ENCODE data around the gene CDC42BPB. TPM values are rescaled to one million over a fixed set of nuclear protein-coding genes. Genes with fewer than 3 reads are reported as not detected.

CDC42BPB gene
- total RNA-seq, 1 donor, result 118 TPM

- Histone ChIP-seq H3K79me2 (ENCODE audit: insufficient read depth, low read length) (no peaks in the 10 kb centered on the region), H3K27me3 (ENCODE audit: insufficient read depth, low read length) (peaks cover 28% of the 10 kb centered on the region), H2AFZ (ENCODE audit: low read length) (no peak overlapping the region), H3K36me3 (ENCODE audit: insufficient read depth, low read length) (no peaks in the 10 kb centered on the region), H3K4me3 (ENCODE audit: insufficient read depth, low read length) (no peak overlapping the region), H4K20me1 (ENCODE audit: insufficient read depth, low read length) (no peaks in the 10 kb centered on the region), H3K4me1 (ENCODE audit: insufficient read depth, low read length) (peaks cover 3% of the 10 kb centered on the region), H3K4me2 (ENCODE audit: insufficient read depth, low read length) (no peak overlapping the region), H3K9me3 (ENCODE audit: low read depth, low read length) (no peaks in the 10 kb centered on the region), H3K27ac (ENCODE audit: low read depth, low read length) (no peak overlapping the region)
- no peak for DNase-seq (ENCODE audit: insufficient read length, low spot score, missing footprints)
- TF ChIP-seq CTCF (IDR thresholded peaks at IDR 0.05; ENCODE audit: extremely low read depth, low read depth, low read length), result no peak
Measured at GRCh38 chr14:103104389-103104653, 47.0 kb upstream of the CDC42BPB start.

GRCh38 chr14:103103461-103104388 is 46.4 kb upstream of the CDC42BPB start:
- H4K20me1 ChIP-seq (ENCODE audit: insufficient read depth, low read length), result no peaks in the 10 kb centered on the region
- no peak overlapping the region for H2AFZ ChIP-seq (ENCODE audit: low read length)
- no peak overlapping the region for H3K27ac ChIP-seq (ENCODE audit: low read depth, low read length)
- no peak overlapping the region for H3K4me3 ChIP-seq (ENCODE audit: insufficient read depth, low read length)
- peak overlapping the region; percentile 58 for H3K4me2 ChIP-seq (ENCODE audit: insufficient read depth, low read length)
- H3K79me2 ChIP-seq (ENCODE audit: insufficient read depth, low read length), result no peaks in the 10 kb centered on the region
- peaks cover 3% of the 10 kb centered on the region for H3K4me1 ChIP-seq (ENCODE audit: insufficient read depth, low read length)
- no peaks in the 10 kb centered on the region for H3K36me3 ChIP-seq (ENCODE audit: insufficient read depth, low read length)
- DNase-seq (ENCODE audit: insufficient read length, low spot score, missing footprints), result peak; percentile 95
- H3K27me3 ChIP-seq (ENCODE audit: insufficient read depth, low read length), result peaks cover 28% of the 10 kb centered on the region
- H3K9me3 ChIP-seq (ENCODE audit: low read depth, low read length), result no peaks in the 10 kb centered on the region
- no peak for TF ChIP-seq CTCF (IDR thresholded peaks at IDR 0.05; ENCODE audit: extremely low read depth, low read depth, low read length)

- no peaks in the 10 kb centered on the region for H3K79me2 ChIP-seq (ENCODE audit: insufficient read depth, low read length)
- H3K27ac ChIP-seq (ENCODE audit: low read depth, low read length), result no peak overlapping the region
- no peak for TF ChIP-seq CTCF (IDR thresholded peaks at IDR 0.05; ENCODE audit: extremely low read depth, low read depth, low read length)
- DNase-seq (ENCODE audit: insufficient read length, low spot score, missing footprints), result peak; percentile 90
- H2AFZ ChIP-seq (ENCODE audit: low read length), result no peak overlapping the region
- no peaks in the 10 kb centered on the region for H3K36me3 ChIP-seq (ENCODE audit: insufficient read depth, low read length)
- H4K20me1 ChIP-seq (ENCODE audit: insufficient read depth, low read length), result no peaks in the 10 kb centered on the region
- peaks cover 3% of the 10 kb centered on the region for H3K4me1 ChIP-seq (ENCODE audit: insufficient read depth, low read length)
- peaks cover 28% of the 10 kb centered on the region for H3K27me3 ChIP-seq (ENCODE audit: insufficient read depth, low read length)
- no peaks in the 10 kb centered on the region for H3K9me3 ChIP-seq (ENCODE audit: low read depth, low read length)
- H3K4me2 ChIP-seq (ENCODE audit: insufficient read depth, low read length), result no peak overlapping the region
- no peak overlapping the region for H3K4me3 ChIP-seq (ENCODE audit: insufficient read depth, low read length)
Measured at GRCh38 chr14:103102689-103103260, 45.4 kb upstream of the CDC42BPB start.

GRCh38 chr14:103101963-103102688 is 44.8 kb upstream of the CDC42BPB start:
- no peaks in the 10 kb centered on the region for H3K36me3 ChIP-seq (ENCODE audit: insufficient read depth, low read length)
- no peak overlapping the region for H2AFZ ChIP-seq (ENCODE audit: low read length)
- H4K20me1 ChIP-seq (ENCODE audit: insufficient read depth, low read length), result no peaks in the 10 kb centered on the region
- TF ChIP-seq CTCF (IDR thresholded peaks at IDR 0.05; ENCODE audit: extremely low read depth, low read depth, low read length), result no peak
- peaks cover 28% of the 10 kb centered on the region for H3K27me3 ChIP-seq (ENCODE audit: insufficient read depth, low read length)
- H3K4me1 ChIP-seq (ENCODE audit: insufficient read depth, low read length), result peaks cover 3% of the 10 kb centered on the region
- no peak overlapping the region for H3K27ac ChIP-seq (ENCODE audit: low read depth, low read length)
- H3K9me3 ChIP-seq (ENCODE audit: low read depth, low read length), result no peaks in the 10 kb centered on the region
- H3K4me2 ChIP-seq (ENCODE audit: insufficient read depth, low read length), result no peak overlapping the region
- no peak overlapping the region for H3K4me3 ChIP-seq (ENCODE audit: insufficient read depth, low read length)
- no peaks in the 10 kb centered on the region for H3K79me2 ChIP-seq (ENCODE audit: insufficient read depth, low read length)
- no peak for DNase-seq (ENCODE audit: insufficient read length, low spot score, missing footprints)
